Progenitor cell of endocrine pancreas (in vitro differentiated cells): ENCODE data around the gene MYB. TPM values are rescaled to one million over a fixed set of nuclear protein-coding genes. Genes with fewer than 3 reads are reported as not detected.

ENCODE experiments used
- DNase-seq: peaks from one replicate; pipeline ENCODE4 v3.0.0; 2021; ENCODE audit warnings: low spot score; ENCODE audit not compliant: unreplicated experiment
- H3K27ac Mint-ChIP-seq: 2 replicates; pipeline ENCODE4 v1.8.0; 2021; ENCODE audit warnings: mild to moderate bottlenecking, moderate library complexity, mixed read lengths
- H3K27me3 Mint-ChIP-seq: 2 replicates; pipeline ENCODE4 v1.8.0; 2021; ENCODE audit warnings: mixed read lengths
- H3K36me3 Mint-ChIP-seq: 2 replicates; pipeline ENCODE4 v1.8.0; 2022; ENCODE audit warnings: mixed read lengths; ENCODE audit not compliant: insufficient read depth
- H3K4me1 Mint-ChIP-seq: 2 replicates; pipeline ENCODE4 v1.8.0; 2021; ENCODE audit warnings: low read depth, mixed read lengths
- H3K4me3 Mint-ChIP-seq: 2 replicates; pipeline ENCODE4 v1.8.0; 2021; ENCODE audit warnings: low read depth, mild to moderate bottlenecking, moderate library complexity, mixed read lengths
- H3K9me3 Mint-ChIP-seq: 2 replicates; pipeline ENCODE4 v1.8.0; 2021; ENCODE audit warnings: low read depth, mixed read lengths
- total RNA-seq: library from RNA; stranded (reverse); gene quantifications from 2 replicates; pipeline ENCODE4 v1.2.1, GENCODE V29; 2021
- TF ChIP-seq, protein P1 (sequence below): fragments of 200-600 bp; sonication (generic); IDR thresholded peaks from one replicate; pipeline ENCODE4 v1.5.0; 2021; ENCODE audit warnings: antibody characterized with exemption, mild to moderate bottlenecking; ENCODE audit not compliant: unreplicated experiment

MYB gene
- total RNA-seq, 1 donor from 2014 or later, result 5.6 TPM

DNA sequence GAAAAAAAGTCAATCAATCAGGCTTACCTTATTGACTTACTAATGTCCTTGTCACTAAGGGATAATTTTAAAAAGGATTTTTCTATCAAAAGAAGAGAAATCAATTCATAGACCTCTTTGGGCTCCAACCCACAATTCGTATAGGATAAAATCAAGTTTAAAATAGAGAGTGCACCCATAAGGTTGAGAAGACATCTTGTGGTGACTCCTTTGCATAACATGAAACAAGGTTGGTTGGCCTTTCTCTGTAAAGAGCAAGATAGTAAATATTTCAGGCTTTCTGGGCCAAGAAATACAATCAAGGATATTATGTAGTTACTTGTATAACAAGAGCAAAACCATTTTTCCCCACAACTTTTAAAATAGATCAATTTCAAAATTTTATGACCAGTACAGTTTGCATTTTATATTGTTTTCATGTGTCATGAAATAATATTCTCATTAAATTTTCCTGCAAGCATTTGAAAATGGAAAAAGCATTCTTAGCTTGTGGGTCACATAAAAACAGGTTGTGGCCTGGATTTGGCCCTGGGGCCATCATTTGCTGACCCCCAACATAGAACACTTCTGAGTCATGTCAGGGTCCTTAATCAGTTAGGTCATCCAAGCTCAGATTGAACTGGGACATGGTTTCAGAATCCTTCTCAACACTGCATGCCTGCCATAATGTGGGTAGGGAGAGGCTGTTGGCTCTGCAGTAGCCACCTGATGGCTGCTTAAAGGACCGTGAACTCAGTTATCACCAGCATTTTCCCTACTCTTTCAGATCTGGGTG, 76.7 kb downstream of the MYB start:
- Mint-ChIP-seq H3K36me3 (no peaks in the 10 kb centered on the region), H3K27me3 (peaks cover 14% of the 10 kb centered on the region), H3K27ac (no peak overlapping the region), H3K9me3 (no peaks in the 10 kb centered on the region), H3K4me3 (no peak overlapping the region), H3K4me1 (peaks cover 5% of the 10 kb centered on the region)
- DNase-seq, result no peak
- TF ChIP-seq, protein P1, sequence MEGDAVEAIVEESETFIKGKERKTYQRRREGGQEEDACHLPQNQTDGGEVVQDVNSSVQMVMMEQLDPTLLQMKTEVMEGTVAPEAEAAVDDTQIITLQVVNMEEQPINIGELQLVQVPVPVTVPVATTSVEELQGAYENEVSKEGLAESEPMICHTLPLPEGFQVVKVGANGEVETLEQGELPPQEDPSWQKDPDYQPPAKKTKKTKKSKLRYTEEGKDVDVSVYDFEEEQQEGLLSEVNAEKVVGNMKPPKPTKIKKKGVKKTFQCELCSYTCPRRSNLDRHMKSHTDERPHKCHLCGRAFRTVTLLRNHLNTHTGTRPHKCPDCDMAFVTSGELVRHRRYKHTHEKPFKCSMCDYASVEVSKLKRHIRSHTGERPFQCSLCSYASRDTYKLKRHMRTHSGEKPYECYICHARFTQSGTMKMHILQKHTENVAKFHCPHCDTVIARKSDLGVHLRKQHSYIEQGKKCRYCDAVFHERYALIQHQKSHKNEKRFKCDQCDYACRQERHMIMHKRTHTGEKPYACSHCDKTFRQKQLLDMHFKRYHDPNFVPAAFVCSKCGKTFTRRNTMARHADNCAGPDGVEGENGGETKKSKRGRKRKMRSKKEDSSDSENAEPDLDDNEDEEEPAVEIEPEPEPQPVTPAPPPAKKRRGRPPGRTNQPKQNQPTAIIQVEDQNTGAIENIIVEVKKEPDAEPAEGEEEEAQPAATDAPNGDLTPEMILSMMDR, result no peak

DNA sequence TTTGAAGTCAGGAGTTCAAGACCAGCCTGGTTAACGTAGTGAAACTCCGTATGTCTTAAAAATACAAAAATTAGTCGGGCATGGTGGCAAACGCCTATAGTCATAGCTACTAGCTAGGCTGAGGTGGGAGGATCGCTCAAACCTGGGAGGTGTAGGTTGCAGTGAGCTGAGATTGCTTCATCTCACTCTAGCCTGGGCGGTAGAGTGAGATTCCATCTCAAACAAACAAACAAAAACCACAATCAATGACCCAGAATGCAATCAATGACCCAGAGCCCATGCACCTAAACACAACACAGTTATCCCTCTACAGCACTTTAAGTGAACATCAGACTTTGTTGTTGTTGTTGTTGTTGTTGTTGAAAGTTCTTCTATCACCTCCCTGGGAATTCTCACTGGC, 77.9 kb downstream of the MYB start:
- H3K4me1 Mint-ChIP-seq, result peaks cover 2% of the 10 kb centered on the region
- no peak for DNase-seq
- H3K9me3 Mint-ChIP-seq, result no peaks in the 10 kb centered on the region
- peaks cover 11% of the 10 kb centered on the region for H3K27me3 Mint-ChIP-seq
- H3K27ac Mint-ChIP-seq, result no peak overlapping the region
- H3K4me3 Mint-ChIP-seq, result no peak overlapping the region
- TF ChIP-seq, protein P1, result no peak
- H3K36me3 Mint-ChIP-seq, result no peaks in the 10 kb centered on the region

DNA sequence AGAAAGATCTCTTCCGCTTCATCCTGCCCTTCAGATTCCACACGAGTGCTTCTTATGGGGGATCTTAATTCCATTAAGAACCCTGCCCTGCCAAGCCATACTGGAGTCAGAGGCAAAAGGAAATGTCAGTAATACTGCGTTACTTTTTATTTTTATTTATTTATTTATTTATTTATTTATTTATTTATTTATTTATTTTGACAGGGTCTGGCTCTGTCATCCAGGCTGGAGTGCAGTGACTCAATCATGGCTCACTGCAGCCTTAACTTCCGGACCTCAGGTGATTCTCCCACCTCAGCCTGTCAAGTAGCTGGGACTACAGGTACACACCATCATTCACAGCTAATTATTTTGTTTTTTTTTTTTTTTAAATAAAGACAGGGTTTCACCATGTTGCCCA, 79.5 kb downstream of the MYB start:
- Mint-ChIP-seq H3K4me1 (peaks cover 4% of the 10 kb centered on the region), H3K4me3 (no peak overlapping the region), H3K27ac (no peak overlapping the region), H3K9me3 (peaks cover 3% of the 10 kb centered on the region), H3K36me3 (no peaks in the 10 kb centered on the region), H3K27me3 (peaks cover 11% of the 10 kb centered on the region)
- TF ChIP-seq, protein P1, result no peak
- DNase-seq, result no peak

DNA sequence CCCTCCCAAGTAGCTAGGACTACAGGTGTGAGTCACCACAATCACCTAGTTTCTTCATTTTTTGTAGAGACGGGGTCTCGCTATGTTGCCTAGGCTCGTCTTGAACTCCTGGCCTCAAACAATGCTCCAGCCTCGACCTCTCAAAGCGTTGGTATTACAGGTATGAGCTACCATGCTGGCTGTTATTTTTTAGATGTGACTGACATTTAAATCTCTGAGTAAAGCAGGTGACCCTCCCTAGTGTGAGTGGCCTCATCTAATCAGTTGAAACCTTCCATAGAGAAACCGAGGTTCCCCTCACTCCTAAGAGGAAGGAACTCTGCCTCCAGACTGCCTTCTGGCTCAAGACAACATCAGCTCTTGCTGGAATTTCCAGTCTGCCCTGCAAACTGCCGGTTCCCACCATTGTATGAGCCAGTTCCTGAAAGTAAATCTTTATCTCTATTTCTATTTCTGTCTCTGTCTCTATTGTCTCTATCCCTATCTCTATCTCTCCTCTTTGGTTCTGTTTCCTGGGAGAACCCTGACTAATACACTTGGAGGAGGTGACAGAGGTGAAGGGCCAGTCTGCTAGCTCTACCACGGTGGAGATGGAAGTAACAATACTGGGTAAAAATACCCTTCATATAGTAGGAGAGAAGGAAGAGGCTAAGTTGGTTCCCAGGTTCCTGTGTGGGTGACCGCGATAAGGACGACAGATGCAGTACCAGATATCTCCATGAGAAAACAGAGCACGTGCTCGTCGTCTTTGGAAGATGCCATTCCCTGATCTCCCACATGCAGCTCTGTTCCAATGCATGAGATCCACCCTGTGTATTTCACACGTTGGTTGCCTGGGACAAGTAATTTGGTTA, 81.0 kb downstream of the MYB start:
- Mint-ChIP-seq H3K9me3 (peaks cover 3% of the 10 kb centered on the region), H3K27me3 (peaks cover 11% of the 10 kb centered on the region), H3K27ac (no peak overlapping the region), H3K4me1 (peaks cover 10% of the 10 kb centered on the region), H3K4me3 (no peak overlapping the region), H3K36me3 (no peaks in the 10 kb centered on the region)
- no peak for DNase-seq
- TF ChIP-seq, protein P1, result no peak

DNA sequence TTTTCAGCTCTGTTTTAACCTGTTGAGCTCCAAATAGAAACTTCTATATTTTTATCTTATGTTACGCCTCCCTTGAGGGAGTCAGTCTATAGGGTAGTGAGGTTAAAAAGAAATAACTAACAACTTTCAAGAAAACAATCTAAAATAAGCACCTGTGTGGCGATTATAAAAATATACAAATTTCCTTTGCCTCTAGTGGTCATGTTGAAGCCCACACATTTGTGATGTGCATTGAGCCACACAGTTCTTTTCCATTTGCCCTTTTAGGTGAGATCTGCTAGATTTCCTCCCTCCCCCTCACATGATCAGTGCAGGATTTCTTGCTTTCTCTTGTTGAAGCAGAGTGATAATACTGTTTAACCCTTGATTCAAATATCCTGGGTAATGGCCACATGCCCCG, 84.2 kb downstream of the MYB start:
- H3K4me1 Mint-ChIP-seq, result peaks cover 18% of the 10 kb centered on the region
- peaks cover 3% of the 10 kb centered on the region for H3K9me3 Mint-ChIP-seq
- TF ChIP-seq, protein P1, result no peak
- no peak for DNase-seq
- no peak overlapping the region for H3K27ac Mint-ChIP-seq
- H3K27me3 Mint-ChIP-seq, result peaks cover 3% of the 10 kb centered on the region
- no peak overlapping the region for H3K4me3 Mint-ChIP-seq
- no peaks in the 10 kb centered on the region for H3K36me3 Mint-ChIP-seq
